NT2/D1 (cell line): ENCODE data around the gene NAPB.
"Not testable (repeated sequence)": the region's sequence is repeated elsewhere in the genome, so short reads cannot be mapped to it uniquely, and the experiment has no call there.

Experiments used
- DNase-seq: peaks from one replicate; pipeline ENCODE4 v3.0.0-alpha.2; 2011; ENCODE audit warnings: low read depth, low spot score
- H3K27me3 ChIP-seq: 2 replicates; pipeline ENCODE4 v1.6.0; 2011; ENCODE audit warnings: mild to moderate bottlenecking; ENCODE audit not compliant: insufficient read length, insufficient read depth
- H3K36me3 ChIP-seq: 2 replicates; pipeline ENCODE4 v1.6.1; 2011; ENCODE audit warnings: mild to moderate bottlenecking, low read length, mixed read lengths; ENCODE audit not compliant: insufficient read depth, insufficient read length
- H3K4me1 ChIP-seq: 2 replicates; pipeline ENCODE4 v1.5.1; 2011; ENCODE audit not compliant: insufficient read depth, insufficient read length
- H3K4me3 ChIP-seq: 2 replicates; pipeline ENCODE4 v1.5.1; 2011; ENCODE audit warnings: low read depth; ENCODE audit not compliant: insufficient read length
- H3K9ac ChIP-seq: 2 replicates; pipeline ENCODE4 v1.6.0; 2011; ENCODE audit warnings: low read depth; ENCODE audit not compliant: insufficient read length
- H3K9me3 ChIP-seq: 2 replicates; pipeline ENCODE4 v1.5.1; 2011; ENCODE audit warnings: mild to moderate bottlenecking, low read length; ENCODE audit not compliant: insufficient read depth
- SUZ12 ChIP-seq: IDR thresholded peaks from 2 replicates; pipeline ENCODE4 v1.6.1; 2011; ENCODE audit not compliant: insufficient read length, insufficient read depth; ENCODE audit errors: extremely low read depth
- YY1 ChIP-seq: IDR thresholded peaks from 2 replicates; pipeline ENCODE4 v1.6.1; 2011; ENCODE audit not compliant: insufficient read length, insufficient read depth
- ZNF274 ChIP-seq: IDR thresholded peaks from 2 replicates; pipeline ENCODE4 v1.6.1; 2011; ENCODE audit warnings: mild to moderate bottlenecking, low read depth, low read length

NAPB gene

GRCh38 chr20:23420943-23421931, at the start of gene NAPB:
NAPB (minus strand) TSS chr20:23421488; CDS start chr20:23421402, 86 bp downstream.
- peak; percentile 86 for DNase-seq
- TF ChIP-seq ZNF274 (no peak), YY1 (peak; percentile 58)
- H3K36me3 ChIP-seq = no peaks in the 10 kb centered on the region

DNA sequence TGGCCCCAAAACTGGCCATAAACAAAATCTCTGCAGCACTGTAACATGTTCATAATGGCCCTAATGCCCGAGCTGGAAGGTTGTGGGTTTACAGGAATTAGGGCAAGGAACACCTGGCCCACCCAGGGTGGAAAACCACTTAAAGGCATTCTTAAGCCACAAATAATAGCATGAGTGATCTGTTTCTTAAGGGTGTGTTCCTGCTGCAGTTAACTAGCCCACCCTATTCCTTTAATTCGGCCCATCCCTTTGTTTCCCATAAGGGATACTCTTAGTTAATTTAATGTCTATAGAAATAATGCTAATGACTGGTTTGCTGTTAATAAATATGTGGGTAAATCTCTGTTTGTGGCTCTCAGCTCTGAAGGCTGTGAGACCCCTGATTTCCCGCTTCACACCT, 45.7 kb upstream of the NAPB start:
- H3K4me3 ChIP-seq, H3K36me3 ChIP-seq, DNase-seq, H3K4me1 ChIP-seq, H3K27me3 ChIP-seq, H3K9ac ChIP-seq: not testable (repeated sequence)
- H3K9me3 ChIP-seq = peaks cover 23% of the 10 kb centered on the region

More at GRCh38 chr20:23420943-23421931, at the start of gene NAPB:
- peak within 1 kb of the TSS; percentile 81 for H3K4me3 ChIP-seq
- no peaks in the 10 kb centered on the region for H3K4me1 ChIP-seq
- peak within 1 kb of the TSS; percentile 89 for H3K9ac ChIP-seq
- H3K9me3 ChIP-seq = peaks cover 7% of the 10 kb centered on the region; the same call in 1 of the 2 replicates
- H3K27me3 ChIP-seq = no peaks in the 10 kb centered on the region

GRCh38 chr20:23461180-23461579, 39.9 kb upstream of the NAPB start:
- Histone ChIP-seq H3K4me3 (no peak overlapping the region), H3K4me1 (no peaks in the 10 kb centered on the region), H3K36me3 (no peaks in the 10 kb centered on the region), H3K9ac (no peak overlapping the region), H3K27me3 (no peaks in the 10 kb centered on the region), H3K9me3 (peaks cover 13% of the 10 kb centered on the region)
- no peak for TF ChIP-seq YY1
- TF ChIP-seq SUZ12 = no peak
- TF ChIP-seq ZNF274 = no peak
- no peak for DNase-seq

- no peaks in the 10 kb centered on the region for H3K36me3 ChIP-seq
- no peaks in the 10 kb centered on the region for H3K4me1 ChIP-seq
- TF ChIP-seq YY1 = no peak
- TF ChIP-seq ZNF274 = no peak
- no peak for TF ChIP-seq SUZ12
- H3K27me3 ChIP-seq = no peaks in the 10 kb centered on the region
- no peak overlapping the region for H3K4me3 ChIP-seq
- H3K9ac ChIP-seq = no peak overlapping the region
- peaks cover 4% of the 10 kb centered on the region; the same call in 1 of the 2 replicates for H3K9me3 ChIP-seq
- DNase-seq = no peak
Measured at GRCh38 chr20:23459461-23460150, 38.3 kb upstream of the NAPB start.

DNA sequence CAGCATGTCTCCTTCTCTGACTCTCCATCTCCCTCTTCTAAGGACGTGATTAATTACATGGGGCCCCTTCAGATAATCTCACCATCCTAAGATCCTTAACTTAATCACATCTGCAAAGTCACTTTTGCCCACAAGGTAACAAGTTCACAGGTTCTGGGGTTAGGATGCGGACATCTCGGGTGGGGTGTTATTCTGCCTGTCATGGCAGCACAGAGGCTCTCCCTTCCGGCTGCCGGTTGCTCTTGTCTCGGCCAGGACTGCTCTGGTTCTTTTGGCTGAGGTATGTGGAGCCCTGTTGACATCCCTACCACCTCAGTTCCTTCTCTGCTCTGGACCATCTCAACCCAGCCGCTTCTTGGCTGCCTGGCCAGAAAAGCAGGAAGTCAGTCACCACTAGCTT, 35.6 kb upstream of the NAPB start:
- Histone ChIP-seq H3K36me3 (no peaks in the 10 kb centered on the region), H3K9me3 (peaks cover 4% of the 10 kb centered on the region; the same call in 1 of the 2 replicates), H3K27me3 (no peaks in the 10 kb centered on the region), H3K4me3 (no peak overlapping the region), H3K9ac (no peak overlapping the region), H3K4me1 (no peaks in the 10 kb centered on the region)
- no peak for DNase-seq
- TF ChIP-seq SUZ12 = no peak
- no peak for TF ChIP-seq YY1
- no peak for TF ChIP-seq ZNF274

- Histone ChIP-seq H3K4me1 (no peaks in the 10 kb centered on the region), H3K36me3 (no peaks in the 10 kb centered on the region), H3K9ac (no peak overlapping the region), H3K9me3 (peaks cover 4% of the 10 kb centered on the region; the same call in 1 of the 2 replicates), H3K27me3 (no peaks in the 10 kb centered on the region), H3K4me3 (no peak overlapping the region)
- DNase-seq = no peak
- TF ChIP-seq ZNF274 = no peak
- TF ChIP-seq SUZ12 = no peak
- no peak for TF ChIP-seq YY1
Measured at GRCh38 chr20:23456409-23456808, 35.1 kb upstream of the NAPB start.

GRCh38 chr20:23455639-23456038, 34.4 kb upstream of the NAPB start:
- TF ChIP-seq YY1 (no peak), ZNF274 (no peak), SUZ12 (no peak)
- Histone ChIP-seq H3K9me3 (peaks cover 4% of the 10 kb centered on the region; the same call in 1 of the 2 replicates), H3K36me3 (no peaks in the 10 kb centered on the region), H3K4me3 (no peak overlapping the region), H3K9ac (no peak overlapping the region), H3K27me3 (no peaks in the 10 kb centered on the region), H3K4me1 (no peaks in the 10 kb centered on the region)
- DNase-seq = no peak
